DMS 273 (cell line): ENCODE measurements around the gene MAPK8IP3.

Experiments
- DNase-seq: peaks from one replicate; lab custom pipeline; 2025; ENCODE audit not compliant: unreplicated experiment; lab: John Stamatoyannopoulos, UW

MAPK8IP3 gene

DNA sequence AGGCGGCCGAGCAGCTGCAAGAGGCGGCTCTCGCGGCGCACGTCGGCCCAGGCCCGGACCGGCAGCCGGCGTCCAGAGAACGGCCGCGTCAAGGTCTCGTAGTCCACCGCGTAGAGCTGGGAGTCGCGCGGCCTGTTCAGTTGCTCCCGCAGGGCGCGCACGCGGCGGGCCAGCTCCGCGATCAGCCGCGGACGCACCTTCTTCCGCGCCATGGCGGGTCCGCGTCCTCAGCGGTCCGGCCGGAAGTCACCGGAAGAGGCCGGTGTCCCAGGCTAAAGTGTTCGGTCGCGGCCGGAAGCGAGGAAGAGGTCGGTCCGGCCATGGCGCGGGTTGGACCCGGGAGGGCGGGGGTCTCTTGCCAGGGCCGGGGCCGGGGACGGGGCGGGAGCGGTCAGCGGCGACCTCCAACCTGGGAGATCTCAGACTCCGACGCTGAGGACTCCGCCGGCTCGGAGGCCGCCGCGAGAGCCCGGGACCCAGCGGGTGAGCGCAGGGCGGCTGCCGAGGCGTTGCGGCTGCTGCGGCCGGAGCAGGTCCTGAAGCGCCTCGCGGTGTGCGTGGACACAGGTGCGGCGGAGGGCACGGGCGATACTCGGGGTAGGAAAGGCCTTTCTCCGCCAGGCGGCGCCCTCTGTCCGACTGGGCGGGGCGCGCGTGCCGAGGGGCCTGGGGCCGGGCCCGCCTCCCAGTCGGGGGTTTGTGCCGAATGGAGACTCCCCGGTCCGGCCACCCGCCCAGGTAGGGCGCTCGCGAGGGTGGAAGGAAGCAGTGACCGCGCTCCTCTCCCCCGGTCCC is 67.1 kb downstream of the MAPK8IP3 start, which contains the start of gene MRPS34:
Gene MRPS34 (minus strand): TSS at position 227 of the 795 bp plus-strand sequence. CDS start 15 bp downstream, at position 212.
- peak; percentile 96 for DNase-seq

DNA sequence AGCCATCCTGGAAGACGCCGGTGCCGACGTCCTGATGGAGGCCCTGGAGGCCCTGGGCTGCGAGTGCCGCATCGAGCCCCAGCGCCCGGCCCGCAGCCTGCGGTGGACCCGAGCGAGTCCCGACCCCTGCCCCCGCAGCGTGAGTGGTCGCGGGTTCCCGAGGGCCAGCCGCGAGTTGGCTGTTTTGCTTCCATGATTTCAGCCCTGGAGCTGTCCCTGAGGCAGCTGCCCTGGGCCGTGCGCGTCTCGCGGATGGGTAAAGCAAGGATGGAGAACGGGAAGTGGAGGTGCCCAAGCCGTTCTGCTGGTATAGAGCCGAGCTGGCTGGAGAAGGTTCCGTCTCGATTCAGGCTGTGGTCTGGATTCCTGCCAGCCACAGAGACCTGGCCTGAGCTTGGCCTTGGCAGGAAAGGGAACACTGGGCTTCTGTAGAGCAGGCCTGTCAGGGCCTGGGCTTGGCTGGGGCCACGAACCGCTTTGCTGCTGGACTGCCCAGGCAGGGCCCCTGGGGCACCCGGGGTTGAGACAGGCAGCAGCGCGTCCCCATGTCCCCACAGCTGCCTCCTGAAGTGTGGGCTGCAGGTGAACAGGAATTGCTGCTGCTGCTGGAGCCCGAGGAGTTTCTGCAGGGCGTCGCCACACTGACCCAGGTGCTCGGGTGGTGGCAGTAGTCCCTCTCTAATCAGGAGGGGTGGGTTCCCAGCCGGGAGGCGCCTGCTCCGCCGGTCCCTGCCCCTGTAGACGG is 67.9 kb downstream of the MAPK8IP3 start:
- DNase-seq, result peak; percentile 56

DNA sequence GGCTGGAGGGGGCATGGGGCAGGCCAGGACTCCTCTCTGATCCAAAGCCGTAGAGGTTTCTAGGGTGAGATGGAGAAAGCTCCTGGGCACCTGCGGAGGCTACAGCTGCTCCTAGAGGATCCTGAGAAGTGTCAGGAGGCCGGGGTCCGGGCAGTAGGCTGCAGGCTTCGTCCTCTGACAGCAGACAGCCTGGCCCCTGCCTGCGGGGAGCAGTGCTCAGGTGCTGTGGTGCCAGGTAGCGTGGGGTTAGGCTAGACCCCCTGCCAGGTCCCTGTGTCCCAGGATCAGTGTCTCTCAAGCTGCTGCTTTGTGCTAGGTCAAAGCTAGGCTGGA is 68.4 kb downstream of the MAPK8IP3 start:
- DNase-seq, result no peak

DNA sequence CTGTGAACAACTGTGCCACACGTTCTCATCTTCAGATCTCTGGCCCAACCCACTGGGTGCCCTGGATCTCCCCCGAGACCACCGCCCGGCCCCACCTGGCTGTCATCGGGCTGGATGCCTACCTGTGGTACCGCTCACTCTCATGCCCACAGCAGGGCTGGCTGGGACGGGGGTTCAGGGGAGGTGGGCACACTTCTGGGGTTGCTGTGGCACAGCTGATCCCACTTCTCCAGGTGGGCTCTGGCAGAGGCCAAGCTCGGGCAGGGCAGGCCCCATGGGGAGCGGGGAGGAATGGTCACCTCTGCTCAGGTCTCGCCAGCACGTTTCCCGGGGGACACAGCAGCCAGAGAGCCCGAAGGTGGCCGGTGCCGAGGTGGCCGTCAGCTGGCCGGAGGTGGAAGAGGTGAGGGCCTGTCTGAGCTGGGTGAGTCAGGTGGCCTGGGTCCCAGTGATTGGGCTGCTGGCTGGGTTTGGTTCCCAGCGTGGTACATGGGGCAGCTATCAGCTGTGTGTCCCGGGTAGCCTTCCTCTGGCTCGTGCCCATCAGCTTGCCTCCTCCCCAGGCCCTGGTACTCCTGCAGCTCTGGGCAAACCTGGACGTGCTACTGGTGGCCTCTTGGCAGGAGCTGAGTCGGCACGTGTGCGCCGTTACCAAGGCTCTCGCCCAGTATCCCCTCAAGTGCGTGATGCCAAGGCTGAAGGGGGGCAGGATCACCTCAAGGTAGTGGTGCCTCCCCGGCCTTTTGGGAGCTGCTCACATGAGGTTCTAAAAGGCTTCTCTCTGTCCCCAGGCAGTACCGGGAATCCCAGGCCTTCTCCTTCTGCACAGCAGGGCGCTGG is 69.2 kb downstream of the MAPK8IP3 start:
- DNase-seq, result no peak

DNA sequence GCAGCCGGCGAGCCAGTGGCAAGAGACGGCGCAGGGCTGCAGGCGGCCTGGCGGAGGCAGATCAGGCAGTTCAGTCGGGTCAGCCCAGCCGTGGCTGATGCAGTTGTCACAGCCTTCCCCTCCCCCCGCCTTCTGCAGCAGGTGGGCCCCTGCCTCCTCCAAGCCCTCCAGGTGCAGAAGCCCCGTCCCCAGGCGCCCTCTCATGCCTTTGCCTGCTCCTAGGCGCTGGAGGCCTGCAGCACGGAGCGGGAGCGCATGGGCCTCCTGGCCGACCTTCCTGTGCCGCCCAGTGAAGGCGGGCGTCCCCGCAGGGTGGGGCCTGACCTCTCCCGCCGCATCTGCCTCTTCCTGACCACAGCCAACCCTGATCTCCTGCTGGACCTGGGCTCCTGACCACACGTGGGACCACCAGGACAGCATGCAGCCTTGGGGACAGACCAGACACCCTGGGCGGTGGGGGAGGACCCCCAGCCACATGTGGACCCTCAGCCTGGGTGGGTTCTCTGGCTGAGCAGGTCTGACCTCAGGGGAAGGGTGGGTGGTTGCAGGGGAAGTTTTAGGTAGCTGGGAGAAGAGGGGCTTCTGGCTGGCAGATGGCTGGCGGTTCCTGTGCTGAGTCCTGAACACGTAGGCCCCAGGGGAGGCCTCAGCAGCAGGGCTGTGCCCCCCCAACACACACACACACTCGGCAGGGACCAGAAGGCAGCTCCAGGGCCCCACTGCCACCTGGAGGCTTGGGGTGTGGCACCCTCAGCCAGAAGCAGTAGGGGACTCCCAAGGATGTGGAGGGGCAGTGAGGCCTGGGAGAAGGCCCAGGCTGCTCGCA is 70.1 kb downstream of the MAPK8IP3 start:
- peak; percentile 45 for DNase-seq

DNA sequence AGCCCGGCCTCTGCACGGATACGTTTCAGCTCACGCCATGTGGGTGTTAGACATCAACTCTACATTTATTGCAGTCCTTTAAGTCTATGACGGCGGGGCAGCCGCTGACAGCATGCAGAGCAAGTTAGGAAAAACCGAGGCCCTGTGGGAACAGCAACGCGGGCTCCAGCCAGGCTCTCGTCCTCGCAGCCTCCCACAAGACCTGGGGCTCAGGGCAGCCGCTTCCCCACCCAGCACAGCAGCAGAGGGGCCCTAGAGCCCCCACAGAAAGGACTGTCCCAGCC is 70.6 kb downstream of the MAPK8IP3 start:
- no peak for DNase-seq

DNA sequence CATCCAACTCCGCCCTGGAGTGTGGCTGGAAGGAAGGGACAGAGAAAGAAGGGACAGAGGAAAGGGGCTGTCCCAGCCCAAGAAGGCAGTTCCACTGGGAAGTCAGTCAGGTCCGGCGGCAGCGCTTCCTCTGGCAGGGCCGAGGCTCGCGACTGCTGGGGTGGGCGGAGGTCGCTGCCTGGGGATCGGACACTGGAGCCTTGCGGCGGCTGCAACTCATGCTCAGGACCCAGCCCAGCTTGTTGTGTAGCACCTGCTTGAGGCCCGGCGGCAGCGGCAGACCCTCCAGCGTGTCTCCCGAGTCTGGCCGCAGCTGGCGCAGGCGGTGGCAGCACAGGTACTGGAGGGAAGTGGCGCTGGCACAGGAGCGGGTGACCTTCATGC is 71.0 kb downstream of the MAPK8IP3 start:
- no peak for DNase-seq

DNA sequence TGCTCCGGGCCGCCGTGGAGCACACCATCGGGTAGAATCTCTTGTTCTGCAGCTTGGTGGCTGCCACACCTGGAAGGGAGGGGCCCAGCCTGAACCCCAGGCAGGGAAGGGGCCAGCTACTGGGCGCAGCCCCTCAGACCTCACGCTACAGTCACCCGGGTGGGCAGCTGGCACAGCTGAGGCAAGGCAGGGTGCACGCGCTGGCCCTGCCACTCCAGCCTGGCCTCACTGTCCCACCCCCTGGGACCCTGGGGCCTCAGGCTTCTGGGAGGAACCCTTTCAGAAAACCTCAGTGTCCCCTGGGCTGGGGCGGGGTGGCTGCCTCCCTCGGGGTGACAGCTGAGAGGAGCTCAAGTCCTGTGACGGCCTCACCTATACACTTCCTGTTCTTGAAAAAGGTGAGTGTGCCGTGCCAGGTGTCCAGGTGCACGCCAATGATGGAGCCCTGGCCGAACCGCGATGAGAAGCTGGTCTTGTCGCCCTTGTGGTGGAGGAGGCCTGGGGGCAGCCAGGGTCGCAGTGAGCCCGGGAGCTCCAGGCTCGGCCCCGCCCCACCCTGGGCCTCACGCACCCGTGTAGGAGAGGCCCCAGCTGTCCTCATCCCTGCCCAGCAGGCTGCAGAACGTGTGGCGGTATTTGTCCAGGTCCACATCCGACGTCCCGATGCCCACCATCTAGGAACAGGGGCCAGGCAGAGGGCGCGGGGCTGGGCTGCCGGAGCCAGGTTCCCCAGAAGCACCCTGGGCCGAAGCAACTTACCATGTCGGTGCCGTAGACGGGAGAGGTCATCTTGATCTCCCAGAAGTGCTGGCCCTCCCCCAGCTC is 71.6 kb downstream of the MAPK8IP3 start:
- DNase-seq, result no peak

DNA sequence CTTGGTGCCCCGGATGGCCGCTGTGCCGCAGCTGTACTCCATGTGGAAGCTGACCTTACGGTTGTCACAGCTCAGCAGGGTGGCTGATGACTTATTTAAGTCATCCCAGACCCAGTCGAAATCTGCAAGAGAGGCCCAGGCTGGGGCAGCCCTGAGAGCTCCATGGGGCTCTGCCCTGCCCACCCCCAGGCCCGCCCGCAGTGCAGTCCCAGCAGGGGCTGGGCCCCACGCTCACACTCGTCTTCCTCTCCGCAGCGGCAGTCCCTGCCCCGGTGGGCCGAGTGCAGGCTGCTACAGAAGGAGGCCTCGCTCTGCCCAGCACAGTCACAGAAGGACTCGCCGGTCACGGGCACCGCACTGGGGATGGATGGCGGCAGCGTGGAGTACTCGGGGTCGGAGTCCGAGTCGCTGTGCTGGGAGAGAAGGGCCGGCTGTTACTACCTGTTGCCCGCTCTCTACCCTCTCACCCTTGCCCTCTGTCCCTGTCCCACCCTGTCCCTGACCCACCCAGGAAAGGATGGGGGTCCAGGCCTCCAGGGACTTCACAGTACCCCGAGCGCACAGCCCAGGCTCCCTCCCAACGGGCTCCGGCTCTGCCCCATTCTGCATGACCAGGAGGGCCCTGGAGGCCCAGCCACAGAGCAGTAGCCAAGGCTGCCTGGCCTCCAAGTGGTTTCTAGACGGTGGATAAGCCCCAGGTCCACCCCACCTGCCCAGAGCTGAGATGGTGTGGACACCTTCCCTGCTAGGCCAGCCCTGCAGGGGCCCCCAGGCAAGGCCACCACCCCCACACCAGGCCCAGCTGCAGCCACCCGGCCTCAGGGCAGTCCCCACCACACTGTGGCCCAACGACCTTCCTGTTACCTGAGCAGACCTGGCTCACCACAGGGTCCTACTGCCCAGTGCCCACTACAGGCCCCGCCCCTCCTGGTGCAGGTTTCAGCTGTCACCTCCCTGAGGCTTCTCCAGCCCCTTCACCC is 72.5 kb downstream of the MAPK8IP3 start:
- DNase-seq, result no peak

DNA sequence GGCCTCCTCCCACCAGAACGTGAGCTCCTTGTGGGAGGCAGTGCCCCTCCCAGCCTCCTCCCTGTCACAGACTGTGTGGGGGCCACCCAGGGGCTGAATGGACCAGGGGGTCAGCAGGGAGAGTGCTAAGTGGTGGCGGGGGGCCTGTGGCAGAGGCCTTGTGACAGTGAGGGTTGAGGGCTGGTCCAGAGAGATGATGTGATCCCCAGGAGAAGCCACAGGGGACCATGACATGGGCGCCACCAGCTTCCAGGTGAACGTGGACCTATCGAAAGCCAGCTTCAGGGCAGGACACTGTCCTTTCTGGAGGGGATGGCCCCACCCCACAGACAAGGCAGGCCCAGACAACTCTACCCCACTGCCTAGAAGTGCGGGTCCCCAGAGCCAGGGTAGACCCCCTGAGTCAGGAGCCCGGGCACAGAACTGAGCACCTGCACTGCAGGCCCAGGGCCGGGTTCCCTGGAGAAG is 73.3 kb downstream of the MAPK8IP3 start:
- DNase-seq, result no peak

DNA sequence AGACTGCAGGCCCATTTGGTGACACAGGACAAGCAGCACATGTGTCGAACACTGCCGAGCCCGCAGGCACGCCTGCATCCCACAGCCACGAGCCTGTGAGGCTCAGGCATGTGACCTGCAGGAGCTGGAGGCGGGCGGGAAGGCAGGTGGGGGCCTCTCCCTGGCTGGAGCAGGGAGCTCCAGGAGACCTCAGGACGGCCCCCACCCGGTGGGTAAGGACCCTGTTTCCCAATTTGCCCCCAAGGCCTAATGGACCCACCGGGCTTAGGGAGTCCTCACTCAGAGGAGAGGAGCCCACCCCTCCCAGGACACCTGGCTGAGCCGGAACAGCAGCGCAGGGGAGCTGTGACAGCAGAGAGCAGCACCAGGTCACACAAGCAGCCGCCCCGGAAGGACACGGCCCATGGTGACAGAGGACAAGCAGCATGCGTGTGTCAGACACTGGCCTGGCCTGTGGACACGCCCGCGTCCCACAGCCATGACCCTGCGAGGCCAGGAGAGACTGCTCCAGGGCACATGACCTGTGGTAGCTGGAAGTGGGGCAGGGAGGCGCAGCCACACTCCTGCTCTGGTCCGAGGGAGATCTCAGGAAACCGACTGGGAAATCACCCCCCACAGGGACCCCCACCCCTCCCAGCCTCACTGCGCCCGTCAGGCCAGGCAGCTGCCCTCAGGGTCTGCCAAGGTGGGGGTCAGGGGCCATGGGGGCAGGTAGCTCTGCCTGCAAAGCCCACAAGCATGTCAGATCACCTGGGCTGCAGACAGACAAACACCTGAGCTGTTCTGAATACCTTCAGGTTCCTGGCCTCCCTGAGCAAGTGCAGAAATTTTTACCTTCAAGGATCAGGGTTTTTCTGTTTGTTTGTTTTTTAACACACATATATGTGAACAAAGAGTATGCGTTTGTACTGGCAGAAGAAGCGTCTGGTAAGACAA is 74.0 kb downstream of the MAPK8IP3 start:
- no peak for DNase-seq

DNA sequence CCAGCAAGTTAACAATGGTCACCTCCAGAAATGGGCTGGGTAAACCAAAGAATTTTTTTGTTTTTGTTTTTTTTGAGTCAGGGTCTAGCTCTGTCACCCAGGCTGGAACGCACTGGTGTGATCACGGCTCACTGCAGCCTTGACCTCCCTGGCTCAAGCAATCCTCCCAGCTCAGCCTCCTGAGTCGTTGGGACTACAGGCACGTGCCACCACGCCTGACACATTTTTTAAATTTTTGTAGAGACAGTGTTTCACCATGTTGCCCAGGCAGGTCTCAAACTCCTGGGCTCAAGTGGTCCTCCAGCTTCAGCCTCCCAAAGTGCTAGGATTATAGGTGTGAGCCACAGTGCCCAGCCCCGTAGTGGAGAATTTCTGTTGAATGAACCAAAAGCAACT is 74.7 kb downstream of the MAPK8IP3 start:
- DNase-seq, result no peak

DNA sequence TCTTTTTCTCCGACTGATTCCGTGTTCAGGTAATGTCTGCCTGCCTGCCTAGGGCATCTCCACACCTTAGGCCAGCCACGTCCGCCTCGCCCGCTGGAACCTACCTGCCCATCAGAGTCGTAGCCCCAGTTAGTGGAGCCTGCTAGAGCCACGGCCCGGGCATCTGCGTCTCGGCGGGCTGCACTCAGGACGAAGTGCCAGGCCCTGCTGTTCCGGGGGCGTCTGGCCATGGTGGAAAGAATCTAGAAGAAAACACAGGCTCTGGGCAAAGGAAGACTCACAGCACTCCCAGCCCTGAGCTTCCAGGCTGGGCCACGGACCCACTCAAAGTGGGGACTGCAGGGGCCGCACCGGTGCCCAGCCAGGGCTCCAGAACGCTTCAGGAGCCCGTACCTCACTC is 75.3 kb downstream of the MAPK8IP3 start:
- no peak for DNase-seq

DNA sequence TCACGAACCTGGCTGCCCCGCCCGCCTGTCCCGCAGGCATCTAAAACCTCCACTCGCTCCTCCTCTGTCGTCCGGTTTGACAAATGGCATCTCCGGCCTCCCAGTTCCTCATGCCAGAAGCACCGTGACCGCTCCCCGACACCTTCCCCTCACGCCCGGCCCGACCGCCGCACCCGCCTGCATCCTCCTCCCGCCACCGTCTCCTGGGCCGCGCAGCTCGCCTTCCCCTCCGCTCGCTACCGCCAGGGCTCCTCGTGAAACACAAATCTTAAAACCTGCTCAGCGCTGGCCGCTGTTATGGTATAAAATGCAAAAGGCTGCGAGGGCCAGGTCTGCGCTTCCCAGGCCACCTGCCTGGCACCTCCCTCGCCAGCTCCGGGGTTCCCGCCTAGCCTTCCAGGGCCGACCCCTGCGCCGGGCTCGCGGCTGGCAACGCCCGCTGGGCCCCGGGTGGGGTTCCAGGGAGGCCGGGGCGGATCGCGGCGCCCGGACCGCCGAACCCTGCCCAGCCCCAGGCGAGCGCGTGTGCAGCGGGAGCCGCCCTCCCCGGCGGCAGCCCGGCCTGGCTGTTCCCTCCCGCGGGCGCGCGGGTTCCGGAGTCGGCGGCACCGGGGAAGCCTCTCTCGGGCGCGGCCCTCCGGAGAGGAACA is 75.9 kb downstream of the MAPK8IP3 start:
- peak; percentile 79 for DNase-seq

DNA sequence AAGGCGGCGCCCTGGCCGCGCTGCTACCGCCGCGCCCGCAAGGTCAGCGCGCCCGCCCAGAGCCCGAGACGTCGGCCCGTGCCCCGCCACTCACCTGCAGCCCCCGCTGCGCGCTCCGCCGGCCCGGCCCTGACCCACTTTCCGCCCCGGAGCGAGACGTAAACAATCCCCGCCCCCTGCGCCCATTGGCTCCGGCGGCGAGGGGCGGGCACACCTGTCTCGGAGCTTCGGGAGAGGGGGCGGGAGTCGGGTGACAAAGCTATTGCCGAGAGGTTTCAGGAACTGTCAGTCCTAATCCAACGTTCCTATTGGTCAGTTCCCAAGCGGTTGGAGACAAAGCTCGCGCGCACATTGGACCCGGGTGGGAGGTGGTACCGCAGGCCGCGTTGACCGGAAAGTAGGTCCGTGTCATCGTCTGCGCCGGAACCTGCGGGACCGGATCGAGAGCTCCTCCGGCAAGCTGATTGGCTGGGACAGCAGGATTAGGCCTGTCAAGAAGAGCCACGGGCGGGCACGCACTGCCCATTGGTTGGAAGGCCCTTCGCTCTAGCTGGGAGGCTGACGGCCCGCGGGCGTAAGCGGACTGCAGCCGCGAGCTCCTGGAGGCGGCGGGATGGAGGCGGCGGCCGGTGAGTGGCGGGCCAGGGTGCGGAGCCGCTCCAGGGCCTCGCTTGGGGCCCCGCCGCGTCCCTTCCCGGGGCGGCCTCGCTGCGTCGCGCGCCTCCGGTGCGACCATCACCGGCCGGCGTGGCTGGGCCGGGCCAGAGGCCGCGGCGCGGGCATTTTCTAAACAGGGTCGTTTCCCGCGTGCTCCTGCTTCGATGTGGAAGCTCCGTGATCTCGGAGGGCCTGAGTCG is 76.6 kb downstream of the MAPK8IP3 start, which contains the start of the genes NUBP2 and SPSB3:
Gene NUBP2 (plus strand): TSS at position 553 of the 857 bp plus-strand sequence. CDS start 61 bp downstream, at position 614.
Gene SPSB3 (minus strand): TSS at position 164 of the 857 bp plus-strand sequence. CDS start 1,088 bp downstream, outside the sequence.
- peak; percentile 100 for DNase-seq
